B cell (primary cell): ENCODE data around the gene GPR3. TPM values are rescaled to one million over a fixed set of nuclear protein-coding genes. Genes with fewer than 3 reads are reported as not detected.

Experiments
- ATAC-seq: fragments of 200-7000 bp; cut with Tn5 transposase; one replicate; pipeline ENCODE4 v1.10.0; 2021; ENCODE audit warnings: low read depth, mild to moderate bottlenecking, moderate number of reproducible peaks, moderate library complexity
- CTCF ChIA-PET: fragments of 350-600 bp; sonication (Branson Sonifier 250); formaldehyde crosslinking; loops from one replicate; lab custom pipeline; 2021; ENCODE audit warnings: antibody characterized with exemption, inconsistent platforms; lab: Charles Lee
- POLR2A ChIA-PET: fragments of 350-600 bp; sonication (Branson Sonifier 250); formaldehyde crosslinking; loops from one replicate; lab custom pipeline; 2021; ENCODE audit warnings: antibody characterized with exemption; lab: Charles Lee
- DNase-seq: peaks from one replicate; pipeline ENCODE4 v3.0.0; 2013
- H2AFZ ChIP-seq: 2 replicates; pipeline ENCODE4 v1.6.1; 2012; ENCODE audit warnings: mild to moderate bottlenecking, low read depth, low read length; ENCODE audit not compliant: insufficient read depth, poor library complexity, severe bottlenecking
- H3K27ac ChIP-seq, 2 donors: 1 replicate in 1 of 2; 2 replicates in 1 of 2; pipeline ENCODE4 v1.5.1; 2012 to 2013; ENCODE audit warnings: low read length in 2 of 2, mild to moderate bottlenecking in 2 of 2, moderate library complexity in 1 of 2
- H3K27me3 ChIP-seq, 4 experiments: fragments of 200-600 bp in 1 of 4; sonication (generic) in 1 of 4; replicated peaks in 1 of 4; 1 replicate in 2 of 4; 2 replicates in 2 of 4; pipeline versions ENCODE4 v1.6.1 to v1.7.0; 2013 to 2016; ENCODE audit warnings: low read length in 3 of 4, mild to moderate bottlenecking in 2 of 4, mixed read lengths in 1 of 4, moderate library complexity in 1 of 4; ENCODE audit not compliant: insufficient read depth in 4 of 4, control insufficient read depth in 3 of 4; ENCODE audit errors: control extremely low read depth in 1 of 4
- H3K36me3 ChIP-seq, 2 experiments: replicated peaks in 1 of 2; 1 replicate in 1 of 2; 2 replicates in 1 of 2; pipeline versions ENCODE4 v1.6.1 to v1.7.1; 2013; ENCODE audit warnings: low read length in 1 of 2; ENCODE audit not compliant: insufficient read depth in 2 of 2, control insufficient read depth in 1 of 2; ENCODE audit errors: control extremely low read depth in 1 of 2, extremely low read depth in 1 of 2
- H3K4me1 ChIP-seq, 2 donors: fragments of 200-600 bp in 1 of 2; sonication (generic) in 1 of 2; 1 replicate in 1 of 2; 2 replicates in 1 of 2; pipeline versions ENCODE4 v1.5.1 to v1.6.1; 2013 to 2017; ENCODE audit warnings: low read length in 2 of 2; ENCODE audit not compliant: control insufficient read depth in 2 of 2, insufficient read depth in 2 of 2
- H3K4me2 ChIP-seq: replicated peaks from 2 replicates; pipeline ENCODE3; 2012; ENCODE audit warnings: mild to moderate bottlenecking, low read depth, low read length; ENCODE audit not compliant: poor library complexity, severe bottlenecking
- H3K4me3 ChIP-seq, 5 experiments: fragments of 200-600 bp in 1 of 5; sonication (generic) in 1 of 5; 1 replicate in 3 of 5; 2 replicates in 2 of 5; pipeline versions ENCODE4 v1.5.1 to v1.7.0; 2011 to 2016; ENCODE audit warnings: low read length in 4 of 5, mild to moderate bottlenecking in 4 of 5, low read depth in 2 of 5, control low read depth in 1 of 5, moderate library complexity in 1 of 5; ENCODE audit not compliant: insufficient read depth in 1 of 5; ENCODE audit errors: control extremely low read depth in 1 of 5, extremely low read depth in 1 of 5
- H3K79me2 ChIP-seq: fragments of 200-600 bp; sonication (generic); one replicate; pipeline ENCODE4 v1.6.0; 2016; ENCODE audit warnings: low read length; ENCODE audit not compliant: control insufficient read depth, insufficient read depth
- H3K9ac ChIP-seq: fragments of 200-600 bp; sonication (generic); 2 replicates; pipeline ENCODE4 v1.6.1; 2017; ENCODE audit warnings: mild to moderate bottlenecking, low read length, moderate library complexity
- H3K9me3 ChIP-seq, 3 donors: one replicate each; pipeline versions ENCODE4 v1.6.1 to v1.7.1; 2013; ENCODE audit warnings: low read length in 2 of 3; ENCODE audit not compliant: control insufficient read depth in 2 of 3, insufficient read depth in 1 of 3; ENCODE audit errors: control extremely low read depth in 1 of 3
- H4K20me1 ChIP-seq: 2 replicates; pipeline ENCODE4 v1.6.0; 2012; ENCODE audit warnings: mild to moderate bottlenecking, low read length; ENCODE audit not compliant: insufficient read depth, control insufficient read depth, poor library complexity, severe bottlenecking
- H3K27ac Mint-ChIP-seq: one replicate; pipeline ENCODE4 v1.8.0; 2021; ENCODE audit warnings: mixed read lengths
- H3K27me3 Mint-ChIP-seq: one replicate; pipeline ENCODE4 v1.8.0; 2021; ENCODE audit warnings: mixed read lengths
- H3K4me1 Mint-ChIP-seq: one replicate; pipeline ENCODE4 v1.8.0; 2021; ENCODE audit warnings: mixed read lengths
- H3K4me3 Mint-ChIP-seq: one replicate; pipeline ENCODE4 v1.8.0; 2021; ENCODE audit warnings: mixed read lengths
- H3K9me3 Mint-ChIP-seq: one replicate; pipeline ENCODE4 v1.8.0; 2022; ENCODE audit warnings: mixed read lengths; ENCODE audit not compliant: insufficient read depth
- CTCF ChIP-seq: fragments of 200-600 bp; IDR thresholded peaks from one replicate; pipeline ENCODE4 v1.8.0; 2022; ENCODE audit warnings: antibody characterized with exemption, mild to moderate bottlenecking
- EZH2 ChIP-seq: IDR thresholded peaks from 2 replicates; pipeline ENCODE4 v1.6.1; 2012; ENCODE audit warnings: borderline replicate concordance, low read depth, mild to moderate bottlenecking, moderate library complexity, low read length; ENCODE audit not compliant: insufficient read depth, poor library complexity, severe bottlenecking
- WGBS: methylation state at CpG from one replicate; pipeline ENCODE4 v1.1.5; 2013; ENCODE audit warnings: missing lambda C conversion rate; ENCODE audit not compliant: insufficient coverage; 5-methylcytosine and 5-hydroxymethylcytosine counted together
- intact Hi-C: fragments of 100-400 bp; cut with micrococcal nuclease; formaldehyde crosslinking; loops from one replicate; pipeline ENCODE4 v1.10.0; 2022
- polyA plus RNA-seq: library from polyadenylated mRNA; depleted of rRNA; stranded (reverse); fragments of >200 nt; gene quantifications from 2 replicates; pipeline ENCODE4 v1.2.3, GENCODE V29; 2012
- total RNA-seq, 2 donors: library from RNA; stranded (reverse); fragments of 120-200 nt in 1 of 2; gene quantifications; 1 replicate in 1 of 2; 2 replicates in 1 of 2; pipeline versions ENCODE4 v1.2.3 to v1.2.4, GENCODE V29; 2013 to 2022

Gene GPR3
- total and polyA plus RNA-seq, 2 donors (not counting 1 experiment from before 2014, with no cell fraction given): 3.3 TPM; not detected in 1

GRCh38 chr1:27353629-27354028 lies 38.8 kb upstream of the GPR3 start:
- H3K4me3 Mint-ChIP-seq: no peak overlapping the region
- ChIA-PET CTCF (interaction anchor here (0.7 to 11.1 kb wide), 8 partner anchors 12 to 254 kb away, joined by 3 to 135 read pairs (median 6); partner anchors contain the start of genes CD164L2, GPR3, MAP3K6 and SYTL1), POLR2A (interaction anchor here (0.7 to 2.1 kb wide), 4 partner anchors 12 to 274 kb away, joined by 4 to 10 read pairs (median 8); partner anchors contain the start of genes SYTL1 and WDTC1)
- H3K9me3 Mint-ChIP-seq: no peaks in the 10 kb centered on the region
- WGBS: 100% methylated on average over 2 of the region's 3 CpGs
- Histone ChIP-seq H4K20me1 (no peaks in the 10 kb centered on the region), H3K27me3 (no peaks in the 10 kb centered on the region), H3K9me3 (no peaks in the 10 kb centered on the region), H3K79me2 (peaks cover 12% of the 10 kb centered on the region), H3K9ac (no peak overlapping the region), H3K4me1 (peaks cover 26 to 41% of the 10 kb centered on the region in 2 donors), H2AFZ (no peak overlapping the region), H3K4me2 (no peak overlapping the region), H3K4me3 (no peak overlapping the region), H3K27ac (no peak overlapping the region), H3K36me3 (peaks cover 0 to 28% of the 10 kb centered on the region in 2 experiments)
- no peaks in the 10 kb centered on the region for H3K27me3 Mint-ChIP-seq
- peaks cover 29% of the 10 kb centered on the region for H3K4me1 Mint-ChIP-seq
- ATAC-seq (no peak), DNase-seq (no peak)
- peak overlapping the region; percentile 78 for H3K27ac Mint-ChIP-seq
- intact Hi-C loops: no loop called here
- TF ChIP-seq CTCF (no peak), EZH2 (no peak)

GRCh38 chr1:27355683-27356082 lies 36.7 kb upstream of the GPR3 start:
- WGBS: 75% methylated on average over 4 of the region's 5 CpGs
- Histone ChIP-seq H3K27ac (no peak overlapping the region), H4K20me1 (peaks cover 8% of the 10 kb centered on the region), H3K9me3 (no peaks in the 10 kb centered on the region), H2AFZ (no peak overlapping the region), H3K4me3 (no peak overlapping the region), H3K36me3 (peaks cover 0 to 15% of the 10 kb centered on the region in 2 experiments), H3K9ac (no peak overlapping the region), H3K4me1 (peaks cover 36 to 52% of the 10 kb centered on the region in 2 donors), H3K27me3 (no peaks in the 10 kb centered on the region), H3K4me2 (peak overlapping the region; percentile 95), H3K79me2 (no peaks in the 10 kb centered on the region)
- ATAC-seq (no peak), DNase-seq (no peak)
- H3K27ac Mint-ChIP-seq: peak overlapping the region; percentile 75
- no peaks in the 10 kb centered on the region for H3K9me3 Mint-ChIP-seq
- POLR2A ChIA-PET: no interaction called here
- peaks cover 44% of the 10 kb centered on the region for H3K4me1 Mint-ChIP-seq
- CTCF ChIA-PET: interaction anchor here (1.0 to 11.1 kb wide), 10 partner anchors 13 to 251 kb away, joined by 3 to 135 read pairs (median 38); partner anchors contain the start of genes CD164L2, GPR3, MAP3K6 and SYTL1
- TF ChIP-seq CTCF (no peak), EZH2 (no peak)
- H3K27me3 Mint-ChIP-seq: no peaks in the 10 kb centered on the region
- intact Hi-C loops: loop anchor here (2.0 kb wide), 1 partner anchor 23 kb away; no protein-coding TSS in a partner anchor
- H3K4me3 Mint-ChIP-seq: peak overlapping the region; percentile 71
